Inflammatory macrophage treated with lipopolysaccharide for 1 hour (primary cell): ENCODE data around the gene DCST2.

Experiments
- DNase-seq, 2 donors: peaks; one replicate each; pipeline ENCODE4 v3.0.0-alpha.2; 2020 to 2022

The DCST2 gene

GRCh38 chr1:155008015-155008941 is 25.3 kb downstream of the DCST2 start:
- no peak for DNase-seq

- DNase-seq, result no peak
These were observed 26.2 kb downstream of the DCST2 start for GRCh38 chr1:155007251-155007828.

GRCh38 chr1:155006601-155007101 is 26.9 kb downstream of the DCST2 start:
- DNase-seq, result peak; percentile 68 to 72

- DNase-seq, result no peak
These were observed 28.2 kb downstream of the DCST2 start for GRCh38 chr1:155005076-155006011.

GRCh38 chr1:155004352-155005075 is 29.1 kb downstream of the DCST2 start:
- DNase-seq, result no peak

GRCh38 chr1:155003766-155004351 is 29.7 kb downstream of the DCST2 start:
- DNase-seq, result no peak

- DNase-seq, result no peak
These were observed 30.3 kb downstream of the DCST2 start for GRCh38 chr1:155003227-155003765.

GRCh38 chr1:155002464-155003226 is 30.9 kb downstream of the DCST2 start, which contains the start of gene ZBTB7B:
ZBTB7B (plus strand) TSS chr1:155002802; CDS start chr1:155014661, 11,859 bp downstream.
- no peak for DNase-seq

- DNase-seq, result peak; percentile 98 to 99
These were observed 31.7 kb downstream of the DCST2 start for GRCh38 chr1:155001675-155002463.

- no peak for DNase-seq
These were observed 32.2 kb downstream of the DCST2 start for GRCh38 chr1:155001425-155001674.

- DNase-seq, result peak in 1 of 2 donors; percentile 60
These were observed 32.7 kb downstream of the DCST2 start for GRCh38 chr1:155000726-155001424.

GRCh38 chr1:155000411-155000725 is 33.2 kb downstream of the DCST2 start:
- no peak for DNase-seq

GRCh38 chr1:154999571-155000410 is 33.8 kb downstream of the DCST2 start:
- DNase-seq, result no peak

GRCh38 chr1:154998818-154999570 is 34.6 kb downstream of the DCST2 start:
- peak in 1 of 2 donors; percentile 59 for DNase-seq

- no peak for DNase-seq
These were observed 35.3 kb downstream of the DCST2 start for GRCh38 chr1:154998201-154998780.

GRCh38 chr1:154996966-154997701 is 36.4 kb downstream of the DCST2 start:
- DNase-seq, result peak; percentile 55 to 61
